HG02588 (cell line): Measurements from ENCODE around the gene DAO.

Experiments used
- ATAC-seq: cut with Tn5 transposase; IDR thresholded peaks from one replicate; pipeline ENCODE4 v1.9.1; 2021; ENCODE audit warnings: mild to moderate bottlenecking, moderate library complexity; ENCODE audit not compliant: unreplicated experiment

The DAO gene

DNA sequence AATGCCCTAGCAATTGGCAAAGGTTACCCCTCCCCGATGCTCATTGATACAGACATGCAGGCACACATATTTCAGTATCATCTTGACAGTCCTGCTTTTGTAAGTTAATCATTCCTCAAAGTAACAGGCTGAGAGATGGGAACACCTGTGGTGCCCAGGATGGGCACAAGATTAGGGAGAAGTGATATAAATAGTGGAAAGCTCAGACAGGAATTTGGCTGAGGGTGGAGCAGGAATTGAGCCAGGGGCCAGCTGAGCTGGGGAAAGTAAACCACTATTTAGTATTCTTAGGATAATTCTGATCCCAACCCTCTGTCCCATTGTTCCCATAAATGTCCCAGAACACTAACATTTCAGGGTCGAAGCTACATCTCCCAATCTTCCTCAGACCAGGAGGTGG, 38.3 kb downstream of the DAO start:
- no peak for ATAC-seq

DNA sequence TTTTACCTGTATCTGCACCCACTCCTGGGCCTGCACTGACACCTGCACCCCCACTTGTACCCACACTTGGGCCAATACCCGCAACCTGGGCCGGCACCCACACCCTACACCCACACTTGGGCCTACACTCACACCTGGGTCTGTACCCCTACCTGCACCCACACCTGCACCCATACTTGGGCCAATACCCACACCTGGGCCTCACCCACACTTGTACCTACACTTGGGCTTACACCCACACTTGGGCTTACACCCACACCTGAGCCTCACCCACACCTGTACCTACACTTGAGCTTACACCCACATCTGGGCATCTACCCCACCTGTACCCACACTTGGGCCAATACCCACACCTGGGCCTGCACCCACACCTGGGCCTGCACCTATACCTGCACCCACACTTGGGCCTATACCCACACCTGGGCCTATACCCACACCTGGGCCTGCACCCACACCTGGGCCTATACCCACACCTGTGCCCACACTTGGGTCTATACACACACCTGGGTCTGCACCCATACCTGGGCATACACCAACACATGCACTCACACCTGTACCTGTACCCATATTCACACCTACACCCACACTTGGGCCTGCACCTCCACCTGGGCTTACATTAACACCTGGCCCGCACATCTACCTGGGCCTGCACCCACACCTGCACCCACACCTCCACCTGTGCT, 39.2 kb downstream of the DAO start:
- no peak for ATAC-seq

DNA sequence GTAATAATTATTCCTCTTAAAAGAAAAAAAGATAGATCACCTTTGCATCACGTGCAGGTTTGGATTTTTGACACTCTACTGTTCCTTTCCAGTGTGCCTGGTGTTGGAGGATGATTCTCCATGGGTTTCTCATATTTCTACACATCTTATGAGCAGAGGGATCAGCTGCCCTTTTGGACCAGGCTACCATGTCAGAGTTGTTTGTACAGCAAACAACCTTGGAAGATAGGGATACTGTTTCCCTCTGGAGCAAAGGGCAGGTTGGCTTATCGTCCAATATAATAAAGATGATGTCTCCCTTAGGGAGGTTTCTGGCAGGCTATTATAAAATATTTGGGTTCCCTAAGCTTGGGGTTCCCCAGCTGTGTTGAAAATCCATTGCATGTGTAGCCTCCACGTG, 42.1 kb downstream of the DAO start:
- no peak for ATAC-seq

DNA sequence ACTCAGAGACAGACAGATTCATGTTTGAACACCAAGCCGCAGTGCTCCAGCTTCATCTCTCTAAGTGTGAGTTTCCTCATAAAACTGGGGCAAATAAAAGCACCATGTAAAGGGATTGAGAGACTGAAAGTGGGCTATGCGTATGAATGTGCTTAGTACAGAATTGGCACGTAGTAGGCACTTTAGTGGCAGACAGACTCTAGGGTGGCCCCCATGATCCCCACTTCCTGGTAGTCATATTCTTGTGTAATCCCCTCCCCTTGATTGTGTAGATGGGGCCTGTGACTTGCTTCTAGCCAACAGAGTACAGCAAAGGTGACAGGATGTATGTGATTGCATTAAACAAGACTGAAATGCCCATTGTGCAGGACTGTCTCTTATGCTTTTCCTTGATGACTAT, 43.0 kb downstream of the DAO start:
- ATAC-seq: no peak

DNA sequence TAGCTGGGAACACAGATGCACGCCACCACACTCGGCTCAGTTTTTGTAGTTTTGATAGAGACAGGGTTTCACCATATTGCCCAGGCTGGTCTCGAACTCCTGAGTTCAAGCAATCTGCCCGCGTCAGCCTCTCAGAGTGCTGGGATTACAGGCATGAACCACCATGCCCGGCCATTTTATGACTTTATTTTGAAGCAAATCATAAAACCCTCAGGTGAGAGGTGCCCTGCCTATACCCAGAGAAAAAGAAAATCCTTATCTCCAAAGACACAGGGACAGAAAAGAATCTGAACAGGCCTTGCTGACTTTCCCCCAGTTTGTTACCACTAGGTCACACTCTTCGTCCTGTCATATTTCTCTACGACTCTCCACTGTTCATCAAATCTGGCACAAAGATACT, 48.8 kb downstream of the DAO start:
- ATAC-seq: no peak

DNA sequence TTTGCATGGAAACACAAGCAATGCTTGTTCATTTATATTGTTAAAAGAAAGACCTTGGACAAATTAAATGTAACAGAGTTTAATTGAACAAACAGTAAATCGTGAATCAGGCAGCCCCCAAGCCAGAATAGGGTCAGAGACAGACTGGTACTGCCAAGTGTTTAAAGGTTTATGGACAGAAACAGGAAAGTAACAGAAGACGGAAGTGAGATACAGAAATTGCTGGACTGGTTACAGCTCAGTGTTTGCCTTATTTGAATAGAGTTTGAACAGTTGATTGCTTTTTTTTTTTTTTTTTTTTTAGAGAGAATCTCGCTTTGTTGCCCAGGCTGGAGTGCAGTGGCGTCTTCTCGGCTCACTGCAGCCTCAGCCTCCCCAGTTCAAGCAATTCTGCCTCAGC, 50.3 kb downstream of the DAO start:
- ATAC-seq: no peak

DNA sequence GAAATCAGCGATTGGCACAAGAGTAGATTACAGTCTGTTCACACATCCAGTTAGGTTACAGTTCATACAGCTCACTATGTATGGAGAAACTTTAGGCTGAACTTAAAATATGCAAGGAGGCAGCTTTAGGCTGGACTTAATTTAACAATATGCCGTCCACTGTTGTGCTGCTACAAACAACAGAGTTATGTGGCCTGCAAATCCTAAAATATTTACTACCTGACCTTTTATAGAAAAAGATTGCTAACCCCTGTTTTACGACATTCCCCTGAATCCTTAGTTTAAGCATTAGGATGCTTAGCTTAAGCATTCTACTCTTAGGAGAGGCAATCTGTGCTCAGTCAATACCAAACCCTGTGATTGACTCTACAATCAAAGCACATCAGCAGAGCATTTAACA, 50.9 kb downstream of the DAO start:
- no peak for ATAC-seq

DNA sequence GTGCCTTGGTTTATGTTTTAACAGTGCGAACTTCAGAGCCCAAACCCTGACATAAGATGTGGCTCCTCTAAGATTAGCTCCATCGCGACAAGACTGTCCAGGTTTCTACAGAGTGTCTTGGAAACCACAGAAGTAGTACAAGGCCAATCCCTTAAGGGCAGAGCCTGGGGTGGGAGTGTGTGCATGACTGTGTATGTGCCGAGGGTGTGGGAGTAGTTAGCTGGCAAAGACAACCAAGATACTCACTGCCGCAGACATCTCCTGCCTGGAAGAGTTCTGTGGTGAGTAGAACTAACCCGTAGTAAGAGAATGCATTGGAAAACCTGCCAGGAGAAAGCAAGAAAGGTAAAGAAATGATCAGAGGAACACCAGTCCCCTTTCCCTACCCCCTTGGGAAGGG, 54.1 kb downstream of the DAO start:
- no peak for ATAC-seq

DNA sequence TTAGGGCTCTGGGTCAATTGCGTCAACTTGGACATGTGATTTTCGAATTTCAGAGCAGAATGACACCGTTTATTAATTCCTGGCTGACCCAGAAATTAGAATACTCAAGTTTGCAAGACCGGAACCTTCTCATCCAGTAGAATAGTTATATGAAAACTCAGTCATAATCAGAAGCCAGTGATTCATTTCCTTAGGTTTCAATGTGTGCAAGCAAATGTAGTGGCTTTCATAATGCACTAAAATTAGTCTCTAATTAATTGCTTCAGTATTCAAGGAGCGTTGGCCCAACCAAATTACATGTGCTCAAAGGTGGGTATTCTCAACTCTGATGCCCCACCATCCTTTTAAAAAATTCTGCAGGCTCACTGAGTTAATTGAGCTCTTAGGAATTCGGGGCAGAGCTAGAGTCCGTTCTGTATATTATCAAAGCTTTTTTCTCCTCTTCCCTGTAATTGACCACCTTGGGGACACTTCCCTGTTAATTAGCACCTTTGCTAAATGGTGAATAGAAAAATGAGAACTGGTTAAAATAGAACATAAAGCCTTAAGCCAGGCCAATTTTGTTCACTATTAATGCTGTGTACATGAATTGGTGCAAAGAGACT, 55.4 kb downstream of the DAO start:
- ATAC-seq: no peak

DNA sequence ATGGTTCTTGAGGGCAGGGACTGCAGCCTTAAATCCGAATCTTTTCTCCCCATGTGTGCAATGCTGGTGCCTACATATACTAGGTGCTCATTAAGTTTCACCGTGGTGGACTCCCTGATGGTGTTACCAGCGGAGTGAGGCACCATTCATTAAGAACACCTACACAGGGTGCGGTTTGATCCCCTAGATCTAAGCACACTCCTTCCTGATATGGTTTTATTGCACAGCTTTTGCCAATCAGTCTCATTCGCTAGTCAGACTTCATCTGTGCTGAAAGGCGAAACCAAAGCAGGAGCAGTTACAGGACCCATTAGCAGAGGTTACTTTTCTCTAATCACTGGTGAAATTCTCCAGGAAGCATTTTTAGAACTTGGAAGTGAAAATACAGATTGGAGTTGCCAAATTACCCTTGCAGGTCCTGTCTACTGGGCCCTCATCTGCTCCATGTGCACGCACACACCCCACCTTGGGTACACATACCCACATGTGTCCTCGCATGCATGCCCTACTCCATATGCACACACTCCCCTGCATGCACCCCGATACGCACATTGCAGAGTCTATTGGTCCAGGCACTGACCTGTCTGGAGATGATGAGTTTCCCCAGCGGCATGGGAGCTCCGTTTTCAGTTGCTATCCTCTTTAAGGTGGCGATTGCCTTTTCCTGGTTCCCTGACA, 58.5 kb downstream of the DAO start:
- ATAC-seq: no peak

DNA sequence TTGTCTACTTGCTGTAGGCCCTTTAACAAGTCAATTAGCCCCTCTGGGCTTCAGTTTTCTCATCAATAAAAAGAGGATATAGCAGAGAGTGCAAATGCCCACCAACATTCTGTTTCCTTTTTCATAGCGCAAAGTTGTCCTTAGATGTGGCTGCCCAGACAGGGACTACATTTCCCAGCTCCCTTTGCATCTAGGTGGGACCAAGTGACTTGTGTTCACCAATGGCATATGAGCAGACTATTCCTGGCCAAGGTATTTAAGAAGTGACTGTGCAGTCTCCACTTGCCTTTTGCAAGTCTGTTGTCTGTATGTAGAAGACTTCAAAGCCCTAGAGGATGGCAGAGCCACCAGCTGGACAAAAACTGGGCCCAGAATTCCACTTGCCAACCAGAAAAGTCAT, 59.7 kb downstream of the DAO start:
- ATAC-seq: no peak

DNA sequence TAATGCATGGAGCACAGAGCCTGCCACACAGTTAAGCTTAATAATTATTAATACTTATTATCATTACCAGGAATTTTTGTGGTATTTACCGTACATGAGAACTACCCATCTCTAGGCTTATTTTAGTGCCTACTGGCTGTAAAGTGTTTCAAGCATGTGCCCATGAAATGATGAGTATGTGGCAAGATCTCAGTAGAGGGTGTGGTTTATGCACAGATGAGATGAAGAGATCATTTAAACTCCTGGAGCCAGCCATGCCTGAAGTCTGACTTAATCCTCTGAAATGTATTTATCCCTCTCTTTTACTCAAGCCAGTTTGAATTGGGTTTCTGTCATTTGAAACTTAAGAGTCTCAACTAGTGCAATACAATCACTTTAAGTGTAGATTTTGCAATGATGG, 60.2 kb downstream of the DAO start:
- ATAC-seq: no peak

DNA sequence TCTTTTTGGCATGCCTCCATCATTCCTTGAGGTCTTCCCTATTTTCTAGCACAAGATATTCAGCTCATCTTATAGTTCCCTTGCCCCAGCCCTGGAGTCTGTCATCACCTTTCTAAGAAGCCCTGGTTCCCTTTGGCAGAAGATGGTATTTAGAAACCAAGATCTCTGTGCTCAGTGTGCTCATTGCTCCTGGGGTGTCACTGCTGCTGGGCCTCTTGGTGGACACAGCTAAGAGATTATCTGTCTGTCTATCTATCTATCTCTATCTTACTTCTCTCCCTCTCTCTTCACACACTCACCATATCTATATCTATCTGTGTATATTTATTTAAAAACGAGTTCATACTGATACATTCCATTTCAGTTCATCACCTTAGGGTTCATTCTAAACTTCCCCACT, 67.2 kb downstream of the DAO start:
- no peak for ATAC-seq

DNA sequence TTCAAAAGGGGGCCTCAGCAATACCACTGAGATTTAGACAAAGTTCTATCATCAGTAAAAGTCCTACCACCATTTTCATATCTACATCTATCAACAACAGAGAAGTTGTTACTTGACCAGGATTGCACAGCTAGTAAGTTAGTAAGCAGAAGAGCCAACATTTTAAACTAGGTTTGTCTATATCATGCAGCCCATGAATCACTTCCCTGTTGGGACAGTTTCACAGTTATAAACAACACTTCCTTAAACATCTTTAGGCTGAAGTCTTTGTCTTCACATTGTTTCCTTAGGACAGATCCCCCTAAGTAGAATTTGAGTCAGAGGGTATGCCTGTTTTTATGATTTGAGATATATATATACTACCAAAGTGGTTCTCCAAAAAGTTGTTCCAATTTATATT, 68.5 kb downstream of the DAO start:
- no peak for ATAC-seq

DNA sequence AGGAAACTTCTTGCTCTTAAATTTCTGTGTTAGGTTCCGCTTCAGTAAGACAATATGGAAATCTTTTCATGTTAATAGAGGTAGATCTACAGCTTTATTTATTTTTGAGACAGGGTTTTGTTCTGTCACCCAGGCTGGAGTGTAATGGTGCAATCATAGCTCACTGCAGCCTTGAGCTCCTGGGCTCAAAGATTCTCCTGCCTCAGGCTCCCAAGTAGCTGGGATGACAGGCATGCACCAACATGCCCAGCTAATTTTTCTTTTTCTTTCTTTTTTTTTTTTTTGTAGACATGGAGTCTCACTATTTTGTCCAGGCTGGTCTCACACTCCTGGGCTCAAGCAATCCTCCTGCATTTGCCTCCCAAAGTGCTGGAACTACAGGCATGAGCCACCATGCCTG, 70.1 kb downstream of the DAO start:
- no peak for ATAC-seq
